Gastroesophageal sphincter (tissue), 3 donors: Measurements from ENCODE around the gene MAML2.

Experiments
- EP300 ChIP-seq: sonication (generic); formaldehyde crosslinking; IDR thresholded peaks from one replicate; pipeline ENCODE4 v1.6.1; 2017; ENCODE audit warnings: antibody characterized with exemption, mild to moderate bottlenecking
- TF ChIP-seq, protein P1 (sequence below), 4 experiments: fragments of 200-600 bp in 2 of 4; fragments of 450-650 bp in 2 of 4; sonication (generic) in 1 of 4; IDR thresholded peaks; one replicate each; pipeline ENCODE4 v1.5.1; 2017 to 2019; ENCODE audit warnings: antibody characterized with exemption in 4 of 4, mild to moderate bottlenecking in 2 of 4, moderate library complexity in 2 of 4

DNA sequence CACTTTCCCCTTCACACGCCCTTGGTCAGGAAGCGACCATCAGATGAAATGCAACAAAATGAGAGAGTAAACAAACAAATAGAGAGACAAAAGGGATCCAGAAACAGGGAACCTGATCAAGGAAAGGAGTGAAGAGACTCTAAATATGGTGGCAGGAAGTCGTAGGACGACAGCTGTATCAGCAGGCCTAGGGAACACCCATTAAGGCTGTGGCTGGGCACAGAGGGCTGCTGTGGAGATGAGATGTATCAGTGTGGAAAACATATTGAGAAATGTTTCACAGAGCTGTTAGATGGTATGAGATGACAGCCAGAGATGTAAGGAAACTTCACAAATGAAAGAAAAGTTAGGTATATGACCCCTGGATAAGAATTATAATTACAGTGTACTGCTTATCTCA lies 263.3 kb downstream of the MAML2 start:
- TF ChIP-seq, protein P1, sequence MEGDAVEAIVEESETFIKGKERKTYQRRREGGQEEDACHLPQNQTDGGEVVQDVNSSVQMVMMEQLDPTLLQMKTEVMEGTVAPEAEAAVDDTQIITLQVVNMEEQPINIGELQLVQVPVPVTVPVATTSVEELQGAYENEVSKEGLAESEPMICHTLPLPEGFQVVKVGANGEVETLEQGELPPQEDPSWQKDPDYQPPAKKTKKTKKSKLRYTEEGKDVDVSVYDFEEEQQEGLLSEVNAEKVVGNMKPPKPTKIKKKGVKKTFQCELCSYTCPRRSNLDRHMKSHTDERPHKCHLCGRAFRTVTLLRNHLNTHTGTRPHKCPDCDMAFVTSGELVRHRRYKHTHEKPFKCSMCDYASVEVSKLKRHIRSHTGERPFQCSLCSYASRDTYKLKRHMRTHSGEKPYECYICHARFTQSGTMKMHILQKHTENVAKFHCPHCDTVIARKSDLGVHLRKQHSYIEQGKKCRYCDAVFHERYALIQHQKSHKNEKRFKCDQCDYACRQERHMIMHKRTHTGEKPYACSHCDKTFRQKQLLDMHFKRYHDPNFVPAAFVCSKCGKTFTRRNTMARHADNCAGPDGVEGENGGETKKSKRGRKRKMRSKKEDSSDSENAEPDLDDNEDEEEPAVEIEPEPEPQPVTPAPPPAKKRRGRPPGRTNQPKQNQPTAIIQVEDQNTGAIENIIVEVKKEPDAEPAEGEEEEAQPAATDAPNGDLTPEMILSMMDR (IDR thresholded peaks at IDR 0.05), result no peak
- no peak for TF ChIP-seq EP300
